ENCODE measurements around the gene ARHGAP10.

DNA sequence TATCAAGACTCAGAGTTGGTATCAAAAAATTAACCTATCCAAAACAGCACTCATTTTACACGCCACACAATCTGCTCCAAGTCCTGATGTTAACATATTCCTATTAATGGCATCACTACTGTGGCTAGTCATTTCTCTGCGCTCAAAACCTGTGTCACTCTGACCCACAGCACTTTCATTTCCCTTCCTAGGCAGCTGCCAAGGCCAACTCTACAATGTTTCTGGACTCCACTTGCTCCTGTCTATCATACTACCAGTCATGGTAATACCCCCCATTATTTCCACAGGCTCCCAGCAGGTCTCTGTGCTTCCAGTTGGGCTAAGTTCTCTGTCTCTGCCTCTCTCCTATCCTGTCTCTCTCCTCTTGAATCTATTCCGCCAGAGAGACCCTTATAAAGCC, 386.7 kb downstream of the ARHGAP10 start:
- TF ChIP-seq, protein P1, sequence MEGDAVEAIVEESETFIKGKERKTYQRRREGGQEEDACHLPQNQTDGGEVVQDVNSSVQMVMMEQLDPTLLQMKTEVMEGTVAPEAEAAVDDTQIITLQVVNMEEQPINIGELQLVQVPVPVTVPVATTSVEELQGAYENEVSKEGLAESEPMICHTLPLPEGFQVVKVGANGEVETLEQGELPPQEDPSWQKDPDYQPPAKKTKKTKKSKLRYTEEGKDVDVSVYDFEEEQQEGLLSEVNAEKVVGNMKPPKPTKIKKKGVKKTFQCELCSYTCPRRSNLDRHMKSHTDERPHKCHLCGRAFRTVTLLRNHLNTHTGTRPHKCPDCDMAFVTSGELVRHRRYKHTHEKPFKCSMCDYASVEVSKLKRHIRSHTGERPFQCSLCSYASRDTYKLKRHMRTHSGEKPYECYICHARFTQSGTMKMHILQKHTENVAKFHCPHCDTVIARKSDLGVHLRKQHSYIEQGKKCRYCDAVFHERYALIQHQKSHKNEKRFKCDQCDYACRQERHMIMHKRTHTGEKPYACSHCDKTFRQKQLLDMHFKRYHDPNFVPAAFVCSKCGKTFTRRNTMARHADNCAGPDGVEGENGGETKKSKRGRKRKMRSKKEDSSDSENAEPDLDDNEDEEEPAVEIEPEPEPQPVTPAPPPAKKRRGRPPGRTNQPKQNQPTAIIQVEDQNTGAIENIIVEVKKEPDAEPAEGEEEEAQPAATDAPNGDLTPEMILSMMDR (IDR thresholded peaks at IDR 0.05), result no peak
- no peak for TF ChIP-seq POLR2A (IDR thresholded peaks at IDR 0.05)

All from esophagus squamous epithelium (tissue), 4 donors.